ENCODE measurements around the gene RTL9.

RTL9 gene

DNA sequence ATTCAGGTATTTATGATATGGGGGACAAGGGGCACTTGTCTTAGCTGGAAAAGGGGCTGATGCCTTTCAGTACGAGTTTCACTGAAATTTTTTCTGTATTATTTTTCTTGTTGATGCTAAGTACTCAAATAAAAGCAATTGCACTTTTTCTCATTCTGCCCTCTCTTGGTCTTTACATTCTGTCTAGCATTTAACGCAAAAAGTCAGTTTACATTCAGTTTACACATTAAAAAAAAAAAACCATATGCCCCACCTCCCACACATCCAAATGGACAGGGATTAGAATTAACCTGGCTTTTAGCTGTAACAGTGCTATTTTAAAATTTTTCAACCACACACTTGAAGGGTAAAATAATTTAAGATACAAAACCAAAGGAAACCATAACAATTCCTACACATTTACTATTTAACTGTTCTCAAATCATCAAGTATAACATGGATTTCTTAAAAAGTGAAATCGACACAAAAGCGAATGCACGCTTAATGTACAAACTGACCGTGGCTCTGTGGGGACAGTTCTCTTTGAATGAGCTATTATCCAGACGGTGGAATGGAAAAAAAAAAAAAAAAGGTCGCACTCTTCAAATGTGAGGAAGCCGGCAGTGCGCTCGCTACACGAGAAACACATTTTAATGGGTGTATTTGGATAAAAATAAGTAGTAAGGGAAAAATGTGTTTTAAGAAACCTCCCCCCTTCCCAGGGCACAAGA is 42.1 kb upstream of the RTL9 start:
- TF ChIP-seq, protein P1, sequence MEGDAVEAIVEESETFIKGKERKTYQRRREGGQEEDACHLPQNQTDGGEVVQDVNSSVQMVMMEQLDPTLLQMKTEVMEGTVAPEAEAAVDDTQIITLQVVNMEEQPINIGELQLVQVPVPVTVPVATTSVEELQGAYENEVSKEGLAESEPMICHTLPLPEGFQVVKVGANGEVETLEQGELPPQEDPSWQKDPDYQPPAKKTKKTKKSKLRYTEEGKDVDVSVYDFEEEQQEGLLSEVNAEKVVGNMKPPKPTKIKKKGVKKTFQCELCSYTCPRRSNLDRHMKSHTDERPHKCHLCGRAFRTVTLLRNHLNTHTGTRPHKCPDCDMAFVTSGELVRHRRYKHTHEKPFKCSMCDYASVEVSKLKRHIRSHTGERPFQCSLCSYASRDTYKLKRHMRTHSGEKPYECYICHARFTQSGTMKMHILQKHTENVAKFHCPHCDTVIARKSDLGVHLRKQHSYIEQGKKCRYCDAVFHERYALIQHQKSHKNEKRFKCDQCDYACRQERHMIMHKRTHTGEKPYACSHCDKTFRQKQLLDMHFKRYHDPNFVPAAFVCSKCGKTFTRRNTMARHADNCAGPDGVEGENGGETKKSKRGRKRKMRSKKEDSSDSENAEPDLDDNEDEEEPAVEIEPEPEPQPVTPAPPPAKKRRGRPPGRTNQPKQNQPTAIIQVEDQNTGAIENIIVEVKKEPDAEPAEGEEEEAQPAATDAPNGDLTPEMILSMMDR (IDR thresholded peaks at IDR 0.05; ENCODE audit: low read depth, low read length, missing control alignments) = no peak
- peak overlapping the region; percentile 92 for H3K4me3 ChIP-seq (ENCODE audit: low read depth, low read length)
- DNase-seq (ENCODE audit: low read depth) = no peak

DNA sequence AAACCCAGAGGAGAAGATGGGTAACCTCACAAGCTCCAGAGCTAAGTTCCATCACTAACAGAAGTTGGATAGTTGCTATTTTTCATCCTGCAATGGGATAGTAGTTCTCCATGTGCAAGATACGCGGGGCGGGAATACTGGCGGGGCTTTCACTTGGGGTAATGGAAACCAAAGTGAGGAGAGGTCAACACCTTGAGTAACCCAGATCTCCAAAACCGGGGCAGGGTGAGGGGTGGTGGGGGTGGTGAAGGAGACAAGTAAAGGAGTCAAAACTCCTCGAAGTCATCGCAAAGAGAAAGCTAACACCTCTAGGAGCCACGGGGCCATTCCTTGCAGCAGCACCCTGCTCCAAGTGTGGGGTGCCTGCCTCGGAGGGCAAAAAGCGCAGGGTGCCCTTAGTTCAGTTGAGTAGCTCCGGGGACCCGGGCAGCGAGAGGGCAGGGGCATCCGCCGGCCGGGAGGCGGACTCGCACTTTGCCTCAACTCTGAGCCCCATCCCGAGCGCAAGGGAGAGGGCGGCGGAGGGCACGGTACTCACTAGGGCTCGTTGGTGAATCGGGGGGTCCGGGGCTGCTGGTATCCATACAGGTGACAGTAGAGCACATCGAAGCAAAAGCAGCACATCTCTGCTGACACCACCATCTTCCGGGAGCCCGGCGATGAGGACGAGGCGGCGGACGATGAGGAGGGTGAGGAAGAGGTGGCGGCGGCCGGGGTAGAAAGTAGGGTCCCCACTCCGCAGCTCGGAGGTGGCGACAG is 41.4 kb upstream of the RTL9 start:
- DNase-seq (ENCODE audit: low read depth) = no peak
- TF ChIP-seq, protein P1 (IDR thresholded peaks at IDR 0.05; ENCODE audit: low read depth, low read length, missing control alignments) = no peak
- H3K4me3 ChIP-seq (ENCODE audit: low read depth, low read length) = peak overlapping the region; percentile 92

DNA sequence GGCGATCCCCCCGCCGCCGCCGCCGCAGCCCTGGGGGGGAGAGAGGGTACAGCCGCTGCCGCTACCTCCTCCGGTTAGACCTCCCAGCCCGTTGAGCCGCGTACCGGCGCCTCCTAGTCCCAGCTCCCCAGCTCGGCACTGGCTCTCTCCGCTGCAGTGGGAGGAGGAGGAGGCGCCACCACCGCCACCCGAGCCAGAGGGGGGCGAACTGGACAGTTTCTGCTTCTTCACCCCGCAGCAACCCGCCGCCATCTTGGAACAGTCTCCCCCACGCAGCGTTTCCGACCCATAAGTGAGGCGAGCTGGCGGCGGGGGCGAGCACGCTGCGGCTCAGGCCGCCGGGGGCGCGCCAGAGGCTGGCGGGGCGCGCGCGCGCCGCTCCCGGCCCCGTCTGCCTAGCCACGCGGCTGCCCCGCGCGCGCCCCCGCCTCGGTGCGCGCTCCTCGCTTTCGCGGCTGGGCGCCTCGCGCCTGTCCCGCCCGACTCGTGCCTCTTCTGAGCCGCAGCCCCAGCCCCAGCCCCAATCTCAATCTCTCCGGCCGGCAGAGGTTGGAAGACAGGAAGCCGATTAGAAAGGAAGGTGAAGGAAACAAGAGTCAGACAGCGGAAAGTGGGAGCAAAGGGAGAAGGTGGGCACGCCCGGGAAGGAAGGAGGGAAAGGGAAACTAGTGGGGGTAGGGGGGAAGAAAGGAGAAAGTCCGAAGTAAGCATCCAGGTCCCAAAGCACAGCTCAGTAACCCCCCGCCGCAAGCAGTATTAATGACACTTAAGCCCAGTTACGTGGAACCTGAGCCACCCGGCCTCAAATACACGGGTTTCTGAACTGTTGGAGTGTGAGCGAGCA is 40.6 kb upstream of the RTL9 start, which contains the start of gene AMMECR1:
Gene AMMECR1 (minus strand): TSS at position 266 of the 844 bp plus-strand sequence. CDS start 14 bp downstream, at position 252.
- TF ChIP-seq, protein P1 (IDR thresholded peaks at IDR 0.05; ENCODE audit: low read depth, low read length, missing control alignments) = no peak
- DNase-seq (ENCODE audit: low read depth) = no peak

DNA sequence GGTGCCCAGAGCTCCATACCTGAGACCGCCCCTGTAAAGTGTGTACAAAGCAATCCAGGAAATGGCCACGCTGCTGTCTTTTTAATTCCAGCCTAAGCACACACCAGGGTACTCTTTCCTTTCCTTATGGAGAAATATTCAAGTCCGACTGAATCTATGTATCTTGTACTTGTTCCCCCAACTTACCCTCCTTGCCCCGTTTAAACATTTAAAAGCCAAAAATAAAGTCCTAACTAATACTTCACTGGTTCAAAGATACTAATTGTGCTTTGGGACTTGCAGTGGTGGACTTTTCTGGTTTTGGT is 40.0 kb upstream of the RTL9 start:
- DNase-seq (ENCODE audit: low read depth) = no peak
- TF ChIP-seq, protein P1 (IDR thresholded peaks at IDR 0.05; ENCODE audit: low read depth, low read length, missing control alignments) = no peak
- H3K4me3 ChIP-seq (ENCODE audit: low read depth, low read length) = peak overlapping the region; percentile 59

More for the DNA sequence above, 40.6 kb upstream of the RTL9 start, which contains the start of gene AMMECR1:
- H3K4me3 ChIP-seq (ENCODE audit: low read depth, low read length) = peak within 1 kb of the TSS; percentile 92

DNA sequence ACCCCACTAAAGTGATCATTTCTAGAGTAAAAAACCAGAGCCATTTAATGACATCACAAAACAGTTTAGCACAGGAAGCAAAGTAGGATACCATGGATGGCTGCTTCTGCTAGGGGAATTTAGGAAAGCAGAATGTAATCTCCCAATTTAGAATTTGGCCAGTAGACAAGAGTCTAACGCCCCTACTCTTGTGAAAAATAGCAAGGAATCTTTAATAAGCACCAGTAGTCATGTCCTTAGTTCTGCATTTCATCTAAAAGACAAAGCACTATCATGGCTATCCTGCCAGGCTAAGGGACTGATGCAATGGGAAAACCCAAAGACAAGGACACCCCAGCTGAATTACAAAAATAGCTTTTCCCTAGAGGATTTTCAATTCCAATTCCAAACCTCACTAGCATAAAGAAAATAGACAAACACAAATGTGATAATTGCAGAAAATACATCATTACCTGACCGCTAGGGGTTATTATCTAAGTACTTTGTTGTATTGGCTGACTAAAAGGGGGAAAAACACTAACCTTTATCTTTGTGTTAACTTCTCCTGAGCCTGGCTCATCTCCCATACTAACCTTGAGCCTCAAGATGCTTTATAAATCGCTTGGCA is 38.2 kb upstream of the RTL9 start:
- TF ChIP-seq, protein P1 (IDR thresholded peaks at IDR 0.05; ENCODE audit: low read depth, low read length, missing control alignments) = peak; percentile 17
- no peak overlapping the region for H3K4me3 ChIP-seq (ENCODE audit: low read depth, low read length)
- DNase-seq (ENCODE audit: low read depth) = no peak

DNA sequence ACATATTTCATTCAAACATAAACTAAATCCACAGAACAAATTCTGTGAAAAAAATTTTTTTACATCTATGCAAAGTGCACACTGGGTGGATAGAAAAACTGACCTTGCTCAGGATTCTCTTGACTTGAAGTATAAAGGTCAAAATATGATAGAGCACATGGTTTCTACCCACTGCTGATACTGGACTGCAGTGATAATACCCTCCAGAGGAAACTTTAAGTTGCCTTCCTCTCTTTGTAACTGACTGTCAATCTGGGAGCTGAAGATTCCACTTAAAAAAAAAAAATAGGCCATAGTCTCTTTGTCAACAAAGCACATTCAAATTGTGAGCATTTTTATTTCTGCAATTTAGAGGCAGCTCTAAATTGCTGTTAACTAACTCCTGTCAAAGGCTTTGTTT is 37.6 kb upstream of the RTL9 start:
- no peak for DNase-seq (ENCODE audit: low read depth)
- no peak overlapping the region for H3K4me3 ChIP-seq (ENCODE audit: low read depth, low read length)
- TF ChIP-seq, protein P1 (IDR thresholded peaks at IDR 0.05; ENCODE audit: low read depth, low read length, missing control alignments) = no peak
